Measurements from ENCODE around the gene FLOT1. TPM values are rescaled to one million over a fixed set of nuclear protein-coding genes. Genes with fewer than 3 reads are reported as not detected.

FLOT1 gene
- total and polyA plus RNA-seq, 2 of the 13 experiments (the other 11 are each of a cell fraction or from before 2014, with no cell fraction given), result 82.3 to 130 TPM

- TF ChIP-seq PRDM10 (CRISPR knock-in tag; IDR thresholded peaks at IDR 0.05; ENCODE audit: low read depth) (no peak; the same call in 1 of the 2 replicates), ZC3H13 (CRISPR knock-in tag; IDR thresholded peaks at IDR 0.05) (peak; percentile 96), TIGD3 (CRISPR knock-in tag; IDR thresholded peaks at IDR 0.05; ENCODE audit: borderline replicate concordance) (peak; percentile 32; the same call in 1 of the 2 replicates), TEF (CRISPR knock-in tag; IDR thresholded peaks at IDR 0.05) (no peak; the same call in 1 of the 2 replicates), NCOA2 (CRISPR knock-in tag; IDR thresholded peaks at IDR 0.05) (peak; percentile 80; the same call in 1 of the 2 replicates), SRY (CRISPR knock-in tag; IDR thresholded peaks at IDR 0.05) (peak; percentile 88; the same call in 1 of the 2 replicates), THAP9 (CRISPR knock-in tag; IDR thresholded peaks at IDR 0.05; ENCODE audit: borderline replicate concordance) (peak; percentile 92), ZNF484 (CRISPR knock-in tag; IDR thresholded peaks at IDR 0.05; ENCODE audit: borderline replicate concordance, low read depth) (no peak), FOXA1 (IDR thresholded peaks at IDR 0.05) (no peak), FOXA1 (CRISPR knock-in tag; IDR thresholded peaks at IDR 0.05) (peak; percentile 57; the same call in 1 of the 2 replicates), ZNF101 (CRISPR knock-in tag; IDR thresholded peaks at IDR 0.05; ENCODE audit: borderline replicate concordance, low read depth) (no peak), ZNF460 (CRISPR knock-in tag; IDR thresholded peaks at IDR 0.05; ENCODE audit: borderline replicate concordance) (no peak; the same call in 1 of the 2 replicates), ZNF878 (CRISPR knock-in tag; IDR thresholded peaks at IDR 0.05) (peak; percentile 99), HNRNPUL1 (IDR thresholded peaks at IDR 0.05; ENCODE audit: low read depth, low read length) (no peak), THAP8 (CRISPR knock-in tag; IDR thresholded peaks at IDR 0.05; ENCODE audit: borderline replicate concordance) (peak; percentile 72; the same call in 1 of the 2 replicates), PRMT3 (CRISPR knock-in tag; IDR thresholded peaks at IDR 0.05; ENCODE audit: borderline replicate concordance, low read depth) (no peak)
These were observed 25.2 kb downstream of the FLOT1 start, which contains the start of gene MDC1 (continued) for GRCh38 chr6:30717129-30717844.
